ENCODE results near the gene SLC3A2. TPM values are rescaled to one million over a fixed set of nuclear protein-coding genes. Genes with fewer than 3 reads are reported as not detected.

The SLC3A2 gene
- total RNA-seq, 1 experiment from 2014 or later: 290 TPM

- H2AK5ac ChIP-seq (ENCODE audit: insufficient read length, low read length): no peak overlapping the region
- H3T11ph ChIP-seq (ENCODE audit: low read length): no peak overlapping the region
- H3K23ac ChIP-seq (ENCODE audit: insufficient read length, low read depth, low read length): no peak overlapping the region
- Mint-ChIP-seq H3K9me3 (peaks cover 4 to 15% of the 10 kb centered on the region in 2 experiments; a peak in 4 of 5 replicates), H3K36me3 (ENCODE audit: insufficient read depth in 1 of 3, low read depth in 3 of 3) (peaks cover 11 to 17% (median 14%) of the 10 kb centered on the region in 3 experiments), H3K27me3 (ENCODE audit: low read depth) (peaks cover 2% of the 10 kb centered on the region; the same call in 1 of the 2 replicates), H3K27ac (no peak overlapping the region), H3K4me3 (no peak overlapping the region), H3K4me1 (peaks cover 14 to 25% of the 10 kb centered on the region in 2 experiments)
- H2BK20ac ChIP-seq (ENCODE audit: low read depth, low read length, poor library complexity, severe bottlenecking): no peak overlapping the region
- no peak overlapping the region for H3K4ac ChIP-seq (ENCODE audit: low read depth, low read length)
- H3K27ac ChIP-seq (ENCODE audit: insufficient read length, low read depth, low read length): no peak overlapping the region
- no peak overlapping the region for H2BK15ac ChIP-seq (ENCODE audit: low read depth, low read length)
- no peaks in the 10 kb centered on the region for H3K27me3 ChIP-seq (ENCODE audit: insufficient read depth, low read length)
- no peaks in the 10 kb centered on the region for H3K79me1 ChIP-seq (ENCODE audit: insufficient read depth, low read depth, low read length, poor library complexity, severe bottlenecking)
- no peaks in the 10 kb centered on the region for H3K79me2 ChIP-seq (ENCODE audit: insufficient read depth, low read length)
- H2BK12ac ChIP-seq (ENCODE audit: insufficient read length, low read depth, low read length): no peak overlapping the region
- H3K14ac ChIP-seq (ENCODE audit: insufficient read depth, low read length): no peak overlapping the region
- H4K8ac ChIP-seq (replicated peaks; ENCODE audit: insufficient read length, low read depth, low read length): no peak overlapping the region
- H3K4me1 ChIP-seq (ENCODE audit: insufficient read depth, low read length): no peaks in the 10 kb centered on the region; the same call in 1 of the 2 replicates
- H4K91ac ChIP-seq (ENCODE audit: insufficient read length, low read depth, low read length): no peak overlapping the region
- no peak overlapping the region for H3K56ac ChIP-seq (ENCODE audit: insufficient read length, low read depth, low read length)
- H2BK5ac ChIP-seq (ENCODE audit: insufficient read length, low read length): no peak overlapping the region
- no peaks in the 10 kb centered on the region for H3K9me3 ChIP-seq (ENCODE audit: control insufficient read depth, low read depth, low read length)
- H4K5ac ChIP-seq (ENCODE audit: insufficient read length, low read depth, low read length): no peak overlapping the region
- no peaks in the 10 kb centered on the region for H4K20me1 ChIP-seq (ENCODE audit: control insufficient read depth, insufficient read depth, insufficient read length)
- no peak overlapping the region for H3K4me2 ChIP-seq (ENCODE audit: insufficient read depth, insufficient read length, low read length)
- no peak overlapping the region for H2BK120ac ChIP-seq (ENCODE audit: low read depth, low read length, poor library complexity, severe bottlenecking)
- no peak overlapping the region for H3K9ac ChIP-seq (ENCODE audit: extremely low read depth, insufficient read length, low read length)
- DNase-seq: no peak
- no peak overlapping the region for H2AFZ ChIP-seq (ENCODE audit: low read length)
- H3K18ac ChIP-seq (ENCODE audit: insufficient read length, low read depth, low read length): no peak overlapping the region
- H3K23me2 ChIP-seq (ENCODE audit: insufficient read length, low read depth, low read length, poor library complexity, severe bottlenecking): no peaks in the 10 kb centered on the region
- TF ChIP-seq, protein P1, sequence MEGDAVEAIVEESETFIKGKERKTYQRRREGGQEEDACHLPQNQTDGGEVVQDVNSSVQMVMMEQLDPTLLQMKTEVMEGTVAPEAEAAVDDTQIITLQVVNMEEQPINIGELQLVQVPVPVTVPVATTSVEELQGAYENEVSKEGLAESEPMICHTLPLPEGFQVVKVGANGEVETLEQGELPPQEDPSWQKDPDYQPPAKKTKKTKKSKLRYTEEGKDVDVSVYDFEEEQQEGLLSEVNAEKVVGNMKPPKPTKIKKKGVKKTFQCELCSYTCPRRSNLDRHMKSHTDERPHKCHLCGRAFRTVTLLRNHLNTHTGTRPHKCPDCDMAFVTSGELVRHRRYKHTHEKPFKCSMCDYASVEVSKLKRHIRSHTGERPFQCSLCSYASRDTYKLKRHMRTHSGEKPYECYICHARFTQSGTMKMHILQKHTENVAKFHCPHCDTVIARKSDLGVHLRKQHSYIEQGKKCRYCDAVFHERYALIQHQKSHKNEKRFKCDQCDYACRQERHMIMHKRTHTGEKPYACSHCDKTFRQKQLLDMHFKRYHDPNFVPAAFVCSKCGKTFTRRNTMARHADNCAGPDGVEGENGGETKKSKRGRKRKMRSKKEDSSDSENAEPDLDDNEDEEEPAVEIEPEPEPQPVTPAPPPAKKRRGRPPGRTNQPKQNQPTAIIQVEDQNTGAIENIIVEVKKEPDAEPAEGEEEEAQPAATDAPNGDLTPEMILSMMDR (conservative IDR thresholded peaks at IDR 0.05): no peak
- WGBS (ENCODE audit: extremely low coverage, insufficient read length, low lambda C conversion rate): no CpG with 5 or more reads among the region's 1 CpG
Measured at GRCh38 chr11:62847767-62848314, 32.9 kb upstream of the SLC3A2 start.

Measured in H9 (cell line).